Activated CD4-positive, alpha-beta T cell treated with anti-CD3 and anti-CD28 coated beads for 36 hours (primary cell): ENCODE data around the gene CUX1. TPM values are rescaled to one million over a fixed set of nuclear protein-coding genes. Genes with fewer than 3 reads are reported as not detected.
A peak's percentile ranks its signal among the peaks of the same experiment; 100 is the strongest.
"Not testable (repeated sequence)": the region's sequence is repeated elsewhere in the genome, so short reads cannot be mapped to it uniquely, and the experiment has no call there.

ENCODE experiments used
- ATAC-seq: fragments of 200-7000 bp; cut with Tn5 transposase; one replicate; pipeline ENCODE4 v1.10.0; 2021; ENCODE audit warnings: mild to moderate bottlenecking, moderate library complexity
- CTCF ChIA-PET: fragments of 350-600 bp; sonication (Branson Sonifier 250); formaldehyde crosslinking; loops from one replicate; lab custom pipeline; 2021; ENCODE audit warnings: antibody characterized with exemption; lab: Charles Lee
- POLR2A ChIA-PET: fragments of 350-600 bp; sonication (Branson Sonifier 250); formaldehyde crosslinking; loops from one replicate; lab custom pipeline; 2021; ENCODE audit warnings: antibody characterized with exemption, inconsistent platforms; lab: Charles Lee
- DNase-seq: peaks from one replicate; pipeline ENCODE4 v3.0.0-alpha.2; 2020
- H3K27ac Mint-ChIP-seq: one replicate; pipeline ENCODE4 v1.8.0; 2021; ENCODE audit warnings: mixed read lengths
- H3K27me3 Mint-ChIP-seq: one replicate; pipeline ENCODE4 v1.8.0; 2021; ENCODE audit warnings: mixed read lengths
- H3K36me3 Mint-ChIP-seq: one replicate; pipeline ENCODE4 v1.8.0; 2021; ENCODE audit warnings: low read depth, mixed read lengths
- H3K4me1 Mint-ChIP-seq: one replicate; pipeline ENCODE4 v1.8.0; 2021; ENCODE audit warnings: mixed read lengths
- H3K4me3 Mint-ChIP-seq: one replicate; pipeline ENCODE4 v1.8.0; 2021; ENCODE audit warnings: mild to moderate bottlenecking, moderate library complexity, mixed read lengths
- H3K9me3 Mint-ChIP-seq: one replicate; pipeline ENCODE4 v1.8.0; 2021; ENCODE audit warnings: low read depth, mixed read lengths
- intact Hi-C, 2 experiments: fragments of 100-400 bp; cut with DNase I in 1 of 2; cut with micrococcal nuclease in 1 of 2; formaldehyde crosslinking; loops; one replicate each; pipeline versions ENCODE4 v1.14.2 to v1.15.1; 2022 to 2024; cut with DNase I, micrococcal nuclease
- total RNA-seq, 2 experiments: library from RNA; stranded (reverse); gene quantifications; one replicate each; pipeline ENCODE4 v1.2.3, GENCODE V29; 2021

CUX1 gene
- total RNA-seq, 2 experiments from 2014 or later = 21.6 to 23.5 TPM

DNA sequence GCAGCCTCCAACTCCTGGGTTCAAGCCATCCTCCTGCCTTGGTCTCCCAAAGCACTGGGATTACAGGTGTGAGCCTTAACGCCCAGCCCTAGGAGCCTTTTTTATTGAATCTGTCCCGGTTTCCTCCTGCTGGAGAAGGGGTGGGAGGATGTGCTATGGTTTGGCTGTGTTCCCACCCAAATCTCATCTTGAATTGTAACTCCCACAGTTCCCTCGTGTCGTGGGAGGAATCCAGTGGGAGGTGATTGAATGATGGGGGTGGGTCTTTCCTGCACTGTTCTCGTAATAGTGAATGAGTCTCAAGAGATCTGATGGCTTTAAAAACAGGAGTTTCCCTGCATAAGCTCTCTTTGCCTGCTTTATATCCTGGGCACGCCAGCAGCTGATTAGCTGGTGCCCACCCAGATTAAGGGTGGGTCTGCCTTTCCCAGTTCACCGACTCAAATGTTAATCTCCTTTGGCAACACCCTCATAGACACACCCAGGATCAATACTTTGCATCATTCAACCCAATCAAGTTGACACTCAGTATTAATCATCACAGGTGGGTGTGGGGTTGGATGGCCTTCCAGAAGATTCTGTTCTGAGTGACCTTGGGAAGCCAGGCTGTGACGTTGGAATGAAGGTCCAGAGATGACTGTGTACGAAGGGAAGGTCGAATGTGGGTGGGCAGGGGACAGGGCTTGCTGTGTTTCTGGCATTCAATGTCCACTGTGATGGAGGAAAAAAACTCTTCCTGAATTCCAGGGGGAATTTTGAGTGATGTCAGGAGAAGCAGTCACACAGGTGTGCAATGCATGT, 33.8 kb upstream of the CUX1 start:
- DNase-seq (no peak), ATAC-seq (no peak)
- Mint-ChIP-seq H3K27me3 (peaks cover 7% of the 10 kb centered on the region), H3K4me3 (no peak overlapping the region), H3K36me3 (no peaks in the 10 kb centered on the region), H3K9me3 (no peaks in the 10 kb centered on the region), H3K4me1 (peaks cover 3% of the 10 kb centered on the region), H3K27ac (no peak overlapping the region)
- CTCF ChIA-PET = interaction anchor here (0.6 kb wide), 1 partner anchor 578 kb away, joined by 3 read pairs; no protein-coding TSS in a partner anchor
- POLR2A ChIA-PET = interaction anchor here (1.1 kb wide), 1 partner anchor 31 kb away, joined by 3 read pairs; no protein-coding TSS in a partner anchor
- intact Hi-C loops = loop anchor here in 1 of 2 experiments (2.0 kb wide), 1 partner anchor 25 kb away; no protein-coding TSS in a partner anchor

- intact Hi-C loops = loop anchor here in 1 of 2 experiments (2.0 kb wide), 1 partner anchor 24 kb away; no protein-coding TSS in a partner anchor
- peaks cover 7% of the 10 kb centered on the region for H3K27me3 Mint-ChIP-seq
- no peak overlapping the region for H3K27ac Mint-ChIP-seq
- CTCF ChIA-PET = interaction anchor here (0.6 kb wide), 1 partner anchor 579 kb away, joined by 3 read pairs; no protein-coding TSS in a partner anchor
- H3K9me3 Mint-ChIP-seq = no peaks in the 10 kb centered on the region
- DNase-seq = no peak
- peak; percentile 30 for ATAC-seq
- no peak overlapping the region for H3K4me3 Mint-ChIP-seq
- POLR2A ChIA-PET = interaction anchor here (1.1 kb wide), 1 partner anchor 30 kb away, joined by 3 read pairs; no protein-coding TSS in a partner anchor
- no peaks in the 10 kb centered on the region for H3K36me3 Mint-ChIP-seq
- H3K4me1 Mint-ChIP-seq = peaks cover 3% of the 10 kb centered on the region
These were observed 32.9 kb upstream of the CUX1 start for GRCh38 chr7:101784292-101785127.

GRCh38 chr7:101787864-101788263, 29.6 kb upstream of the CUX1 start:
- intact Hi-C loops = no loop called here
- Mint-ChIP-seq H3K27ac (no peak overlapping the region), H3K4me3 (no peak overlapping the region), H3K9me3 (no peaks in the 10 kb centered on the region), H3K27me3 (peaks cover 7% of the 10 kb centered on the region), H3K36me3 (no peaks in the 10 kb centered on the region), H3K4me1 (peaks cover 3% of the 10 kb centered on the region)
- DNase-seq (no peak), ATAC-seq (no peak)
- ChIA-PET POLR2A (no interaction called here), CTCF (interaction anchor here (0.6 kb wide), 1 partner anchor 602 kb away, joined by 3 read pairs; no protein-coding TSS in a partner anchor)

DNA sequence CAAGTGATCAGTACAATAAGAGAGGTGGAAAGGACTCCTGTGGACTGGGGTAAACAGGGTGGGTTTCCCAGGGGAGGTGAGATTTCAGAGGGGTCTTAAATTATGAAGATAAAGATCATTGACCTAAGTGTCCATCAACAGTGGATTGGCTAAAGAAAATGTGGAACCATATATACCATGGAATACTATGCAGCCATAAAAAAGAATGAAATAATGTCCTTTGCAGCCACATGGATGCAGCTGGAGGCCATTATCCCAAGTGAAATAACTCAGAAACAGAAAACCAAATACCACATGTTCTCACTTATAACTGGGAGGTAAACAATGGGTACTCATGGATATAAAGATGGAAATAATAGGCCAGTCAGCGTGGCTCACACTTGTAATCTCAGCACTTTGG, 28.9 kb upstream of the CUX1 start:
- CTCF ChIA-PET = no interaction called here
- no peak for DNase-seq
- no peak overlapping the region for H3K4me3 Mint-ChIP-seq
- ATAC-seq = no peak
- no peak overlapping the region for H3K27ac Mint-ChIP-seq
- intact Hi-C loops = no loop called here
- peaks cover 5% of the 10 kb centered on the region for H3K27me3 Mint-ChIP-seq
- POLR2A ChIA-PET = no interaction called here
- H3K36me3 Mint-ChIP-seq = no peaks in the 10 kb centered on the region
- peaks cover 3% of the 10 kb centered on the region for H3K4me1 Mint-ChIP-seq
- no peaks in the 10 kb centered on the region for H3K9me3 Mint-ChIP-seq

DNA sequence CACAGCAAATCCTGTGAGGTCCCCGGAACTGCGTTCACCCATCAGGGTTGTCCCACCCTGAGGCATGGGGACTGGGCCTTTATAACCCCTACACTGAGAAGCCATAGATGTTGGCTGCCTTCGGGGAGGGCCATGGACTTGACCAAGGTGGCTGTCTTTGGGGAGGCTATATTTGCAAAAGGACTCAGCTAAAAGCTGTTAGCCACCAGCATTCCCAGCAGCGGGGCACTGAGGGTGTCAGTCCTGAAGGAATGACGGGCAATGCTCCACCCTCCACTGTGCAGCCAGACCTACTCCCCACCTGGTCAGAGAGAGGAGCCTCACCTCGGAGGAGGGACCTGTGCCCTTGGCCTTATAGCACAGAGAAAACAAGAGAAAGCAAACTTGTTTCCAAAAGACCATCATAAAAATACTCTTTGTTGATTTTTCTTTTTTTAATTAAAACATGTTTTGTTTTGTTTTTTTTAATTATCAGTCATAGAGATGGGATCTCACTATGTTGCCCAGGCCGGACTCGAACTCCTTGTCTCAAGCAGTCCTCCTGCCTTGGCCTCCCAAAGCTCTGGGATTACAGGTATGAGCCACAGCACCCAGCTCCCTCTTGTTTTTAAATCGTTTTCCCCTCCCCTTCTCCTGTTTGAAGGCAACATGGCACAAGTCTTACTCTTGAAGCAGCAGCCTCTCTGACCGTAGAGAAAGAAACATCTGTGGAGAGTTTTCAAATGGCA, 26.7 kb upstream of the CUX1 start:
- no peak overlapping the region for H3K27ac Mint-ChIP-seq
- intact Hi-C loops = no loop called here
- no peak for DNase-seq
- no peaks in the 10 kb centered on the region for H3K27me3 Mint-ChIP-seq
- no peaks in the 10 kb centered on the region for H3K36me3 Mint-ChIP-seq
- POLR2A ChIA-PET = no interaction called here
- CTCF ChIA-PET = interaction anchor here (0.5 to 1.2 kb wide), 2 partner anchors 23 to 107 kb away, joined by 3 to 4 read pairs; no protein-coding TSS in a partner anchor
- H3K4me3 Mint-ChIP-seq = no peak overlapping the region
- no peak for ATAC-seq
- no peaks in the 10 kb centered on the region for H3K4me1 Mint-ChIP-seq
- no peaks in the 10 kb centered on the region for H3K9me3 Mint-ChIP-seq

- Mint-ChIP-seq H3K4me1 (no peaks in the 10 kb centered on the region), H3K9me3 (no peaks in the 10 kb centered on the region), H3K27me3 (no peaks in the 10 kb centered on the region), H3K4me3 (no peak overlapping the region), H3K36me3 (no peaks in the 10 kb centered on the region), H3K27ac (no peak overlapping the region)
- ChIA-PET CTCF (interaction anchor here (0.7 to 1.2 kb wide), 3 partner anchors 15 to 317 kb away, joined by 3 read pairs; no protein-coding TSS in a partner anchor), POLR2A (no interaction called here)
- ATAC-seq = no peak
- no peak for DNase-seq
- intact Hi-C loops = no loop called here
These were observed 25.3 kb upstream of the CUX1 start for GRCh38 chr7:101792051-101792681.

- H3K9me3 Mint-ChIP-seq, ATAC-seq, H3K27me3 Mint-ChIP-seq, H3K4me3 Mint-ChIP-seq, intact Hi-C loops, H3K27ac Mint-ChIP-seq, DNase-seq, POLR2A ChIA-PET, H3K4me1 Mint-ChIP-seq, H3K36me3 Mint-ChIP-seq: not testable (repeated sequence)
- CTCF ChIA-PET = interaction anchor here (0.7 kb wide), 2 partner anchors 15 to 316 kb away, joined by 3 read pairs; no protein-coding TSS in a partner anchor
These were observed 24.7 kb upstream of the CUX1 start for GRCh38 chr7:101792682-101793071.

- intact Hi-C loops = no loop called here
- H3K27me3 Mint-ChIP-seq = no peaks in the 10 kb centered on the region
- ChIA-PET CTCF (no interaction called here), POLR2A (no interaction called here)
- H3K27ac Mint-ChIP-seq = no peak overlapping the region
- ATAC-seq (no peak), DNase-seq (no peak)
- H3K36me3 Mint-ChIP-seq = no peaks in the 10 kb centered on the region
- no peaks in the 10 kb centered on the region for H3K4me1 Mint-ChIP-seq
- H3K9me3 Mint-ChIP-seq = no peaks in the 10 kb centered on the region
- H3K4me3 Mint-ChIP-seq = no peak overlapping the region
These were observed 22.0 kb upstream of the CUX1 start for GRCh38 chr7:101795461-101795860.

- H3K4me1 Mint-ChIP-seq, H3K27me3 Mint-ChIP-seq, POLR2A ChIA-PET, ATAC-seq, H3K9me3 Mint-ChIP-seq, H3K4me3 Mint-ChIP-seq, H3K27ac Mint-ChIP-seq, intact Hi-C loops, DNase-seq, H3K36me3 Mint-ChIP-seq: not testable (repeated sequence)
- CTCF ChIA-PET = interaction anchor here (0.9 kb wide), 1 partner anchor 11 kb away, joined by 4 read pairs; no protein-coding TSS in a partner anchor
These were observed 19.3 kb upstream of the CUX1 start for GRCh38 chr7:101798173-101798572.

DNA sequence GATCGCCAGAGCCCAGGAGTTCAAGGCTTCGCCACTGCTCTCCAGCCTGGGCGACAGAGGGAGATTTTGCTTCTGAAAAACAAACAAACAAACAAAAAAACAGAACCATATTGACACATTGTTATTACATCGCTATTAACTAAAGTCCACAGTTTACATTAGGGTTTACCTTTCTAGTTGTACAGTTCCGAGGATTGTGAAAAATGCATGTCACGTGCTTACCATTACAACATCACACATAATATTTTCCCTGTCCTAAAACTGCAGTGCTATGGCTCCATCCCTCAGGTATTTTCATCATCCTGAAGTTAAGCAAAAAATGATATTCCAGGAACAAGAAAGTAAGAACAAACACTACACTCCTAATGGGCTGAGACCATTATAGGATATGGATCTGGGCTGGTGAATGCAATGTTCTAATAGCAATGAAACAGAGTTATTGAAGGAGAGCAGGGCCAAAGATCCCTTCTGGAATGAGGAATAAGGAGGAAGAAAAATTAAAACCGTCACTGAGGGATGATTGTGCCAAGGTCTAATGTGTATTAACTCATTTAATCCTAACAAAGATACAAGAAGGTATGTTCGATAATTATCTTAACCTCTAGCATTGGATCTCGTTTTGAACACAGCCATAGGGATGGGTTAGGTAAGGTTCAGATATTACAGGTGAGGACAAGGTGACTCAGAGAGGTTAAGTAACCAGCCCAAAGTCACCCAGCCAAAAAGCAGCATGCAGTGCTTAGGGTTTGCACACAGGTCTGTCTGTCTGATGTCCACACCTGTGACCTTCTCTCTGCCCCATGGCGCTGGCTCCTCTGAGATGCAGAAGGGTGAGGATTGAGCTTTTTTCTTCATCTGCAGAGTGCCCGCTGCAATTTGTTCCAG, 14.0 kb upstream of the CUX1 start:
- H3K9me3 Mint-ChIP-seq = no peaks in the 10 kb centered on the region
- no peak overlapping the region for H3K27ac Mint-ChIP-seq
- ATAC-seq = peak; percentile 57
- no peak overlapping the region for H3K4me3 Mint-ChIP-seq
- no peak for DNase-seq
- intact Hi-C loops = no loop called here
- peaks cover 17% of the 10 kb centered on the region for H3K4me1 Mint-ChIP-seq
- peaks cover 11% of the 10 kb centered on the region for H3K27me3 Mint-ChIP-seq
- POLR2A ChIA-PET = interaction anchor here (0.6 to 0.7 kb wide), 2 partner anchors 17 to 416 kb away, joined by 3 read pairs; no protein-coding TSS in a partner anchor
- CTCF ChIA-PET = interaction anchor here (0.7 to 1.1 kb wide), 3 partner anchors 20 to 620 kb away, joined by 3 read pairs; no protein-coding TSS in a partner anchor
- H3K36me3 Mint-ChIP-seq = no peaks in the 10 kb centered on the region
